Vagina (tissue), 2 donors: Measurements from ENCODE around the gene SIDT2.

Source experiments
- POLR2A ChIP-seq, 2 donors: fragments of 450-650 bp; IDR thresholded peaks; one replicate each; pipeline ENCODE4 v1.6.1; 2017; ENCODE audit warnings: antibody characterized with exemption in 2 of 2, mild to moderate bottlenecking in 2 of 2, moderate library complexity in 2 of 2
- TF ChIP-seq, protein P1 (sequence below), 3 experiments: fragments of 450-650 bp in 2 of 3; fragments of 200-600 bp in 1 of 3; sonication (generic) in 1 of 3; IDR thresholded peaks; one replicate each; pipeline ENCODE4 v1.5.1; 2017 to 2019; ENCODE audit warnings: antibody characterized with exemption in 3 of 3, mild to moderate bottlenecking in 2 of 3, moderate library complexity in 2 of 3

DNA sequence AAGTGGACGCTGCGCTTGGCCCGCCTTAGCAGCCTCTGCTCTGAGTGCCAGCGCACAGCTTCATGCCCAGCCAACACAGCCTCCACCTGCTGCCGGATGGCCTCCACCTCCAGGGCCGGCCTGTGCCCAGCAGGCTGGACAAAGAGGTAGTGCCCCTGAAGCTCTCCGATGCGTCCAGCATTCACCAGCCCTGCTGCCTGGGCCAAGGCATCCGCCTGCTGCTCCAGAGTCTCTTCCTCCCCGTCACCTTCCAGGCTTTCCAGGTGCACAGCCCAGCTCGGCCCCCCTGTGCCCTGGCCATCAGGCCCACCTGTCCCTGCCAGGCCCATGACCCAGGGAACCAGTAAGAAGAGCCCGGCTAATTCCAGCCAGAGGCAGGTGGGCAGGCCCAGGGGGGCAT is 50.9 kb downstream of the SIDT2 start:
- no peak for TF ChIP-seq POLR2A (IDR thresholded peaks at IDR 0.05)
- TF ChIP-seq, protein P1, sequence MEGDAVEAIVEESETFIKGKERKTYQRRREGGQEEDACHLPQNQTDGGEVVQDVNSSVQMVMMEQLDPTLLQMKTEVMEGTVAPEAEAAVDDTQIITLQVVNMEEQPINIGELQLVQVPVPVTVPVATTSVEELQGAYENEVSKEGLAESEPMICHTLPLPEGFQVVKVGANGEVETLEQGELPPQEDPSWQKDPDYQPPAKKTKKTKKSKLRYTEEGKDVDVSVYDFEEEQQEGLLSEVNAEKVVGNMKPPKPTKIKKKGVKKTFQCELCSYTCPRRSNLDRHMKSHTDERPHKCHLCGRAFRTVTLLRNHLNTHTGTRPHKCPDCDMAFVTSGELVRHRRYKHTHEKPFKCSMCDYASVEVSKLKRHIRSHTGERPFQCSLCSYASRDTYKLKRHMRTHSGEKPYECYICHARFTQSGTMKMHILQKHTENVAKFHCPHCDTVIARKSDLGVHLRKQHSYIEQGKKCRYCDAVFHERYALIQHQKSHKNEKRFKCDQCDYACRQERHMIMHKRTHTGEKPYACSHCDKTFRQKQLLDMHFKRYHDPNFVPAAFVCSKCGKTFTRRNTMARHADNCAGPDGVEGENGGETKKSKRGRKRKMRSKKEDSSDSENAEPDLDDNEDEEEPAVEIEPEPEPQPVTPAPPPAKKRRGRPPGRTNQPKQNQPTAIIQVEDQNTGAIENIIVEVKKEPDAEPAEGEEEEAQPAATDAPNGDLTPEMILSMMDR (IDR thresholded peaks at IDR 0.05): no peak
